Measurements from ENCODE around the gene COPZ2.
A peak's percentile ranks its signal among the peaks of the same experiment; 100 is the strongest.
"Not testable (repeated sequence)": the region's sequence is repeated elsewhere in the genome, so short reads cannot be mapped to it uniquely, and the experiment has no call there.

COPZ2 gene, protein sequence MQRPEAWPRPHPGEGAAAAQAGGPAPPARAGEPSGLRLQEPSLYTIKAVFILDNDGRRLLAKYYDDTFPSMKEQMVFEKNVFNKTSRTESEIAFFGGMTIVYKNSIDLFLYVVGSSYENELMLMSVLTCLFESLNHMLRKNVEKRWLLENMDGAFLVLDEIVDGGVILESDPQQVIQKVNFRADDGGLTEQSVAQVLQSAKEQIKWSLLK

DNA sequence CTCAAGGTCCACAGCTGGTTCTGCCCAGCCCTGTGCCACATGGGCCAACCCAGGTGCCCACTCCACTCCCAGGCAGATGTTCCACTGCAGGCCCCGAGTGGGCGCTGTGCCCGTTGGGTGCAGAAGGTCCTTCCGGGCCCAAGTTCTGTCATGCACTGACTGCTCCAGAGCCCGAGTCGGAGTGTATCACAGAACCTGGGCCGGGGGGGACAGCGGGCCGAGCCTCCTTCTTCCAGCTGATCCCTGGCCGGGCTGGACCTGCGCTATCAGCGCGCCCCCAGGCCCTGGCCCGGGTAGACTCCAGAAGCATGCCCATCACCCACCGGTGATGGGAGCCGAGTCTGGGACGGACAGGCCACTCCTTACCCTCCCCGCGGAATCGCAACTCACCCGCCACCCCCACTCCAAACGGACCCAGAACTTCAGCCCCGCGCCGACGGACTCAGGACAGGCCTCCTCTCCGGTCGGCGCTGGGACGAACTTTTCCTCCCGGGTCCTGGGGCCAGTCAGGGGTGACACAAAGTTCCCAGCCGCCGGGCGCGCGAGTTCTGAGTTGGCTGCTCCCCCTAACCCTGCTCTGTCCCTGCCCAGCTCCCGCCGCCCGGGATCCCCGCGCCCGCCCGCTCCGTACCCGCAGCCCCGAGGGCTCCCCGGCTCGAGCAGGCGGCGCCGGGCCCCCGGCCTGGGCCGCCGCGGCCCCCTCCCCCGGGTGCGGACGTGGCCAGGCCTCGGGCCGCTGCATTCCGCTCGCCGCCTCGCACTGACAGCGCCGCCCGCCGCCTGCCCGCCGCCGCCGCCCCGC lies at the start of gene COPZ2:
COPZ2 (minus strand) TSS at position 762 of the 802 bp plus-strand sequence; CDS start at position 742, 20 bp downstream.
- peak; percentile 75 for DNase-seq (ENCODE audit: low read depth)

DNA sequence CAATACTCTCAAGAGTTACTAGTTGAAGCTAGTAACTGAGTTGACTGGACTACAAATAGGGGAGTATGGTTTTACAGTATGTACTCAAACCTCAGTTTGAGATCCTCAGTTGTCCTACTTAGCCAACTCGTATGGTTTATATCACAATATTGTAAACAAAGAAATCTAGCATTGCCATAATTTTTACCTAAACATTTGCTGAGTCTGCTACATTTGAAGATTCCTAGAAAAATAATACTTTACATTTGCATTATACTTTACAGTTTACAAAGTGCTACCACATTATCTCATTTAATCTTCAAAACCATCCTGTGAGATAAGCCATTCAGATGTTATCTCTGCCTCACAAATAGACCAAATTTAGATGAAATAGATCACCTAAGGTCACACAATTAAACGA lies 47.3 kb upstream of the COPZ2 start:
- DNase-seq (ENCODE audit: low read depth) = no peak

DNA sequence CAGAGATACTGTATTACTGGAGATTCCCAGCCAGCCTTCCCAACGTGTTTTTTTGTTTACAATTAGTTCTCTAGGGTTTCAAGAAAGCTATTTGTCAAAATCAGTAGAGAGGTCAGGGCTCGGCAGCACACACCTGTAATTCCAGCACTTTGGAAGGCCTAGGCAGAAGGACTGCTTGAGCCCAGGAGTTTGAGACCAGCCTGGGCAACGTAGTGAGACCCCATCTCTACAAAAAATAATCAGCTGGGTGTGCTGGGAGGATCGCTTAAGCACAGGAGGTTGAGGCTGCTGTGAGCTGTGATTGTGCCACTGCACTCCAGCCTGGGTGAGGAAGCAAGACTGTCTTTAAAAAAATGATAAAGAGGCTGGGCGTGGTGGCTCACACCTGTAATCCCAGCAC lies 44.3 kb upstream of the COPZ2 start:
- DNase-seq (ENCODE audit: low read depth) = no peak

DNA sequence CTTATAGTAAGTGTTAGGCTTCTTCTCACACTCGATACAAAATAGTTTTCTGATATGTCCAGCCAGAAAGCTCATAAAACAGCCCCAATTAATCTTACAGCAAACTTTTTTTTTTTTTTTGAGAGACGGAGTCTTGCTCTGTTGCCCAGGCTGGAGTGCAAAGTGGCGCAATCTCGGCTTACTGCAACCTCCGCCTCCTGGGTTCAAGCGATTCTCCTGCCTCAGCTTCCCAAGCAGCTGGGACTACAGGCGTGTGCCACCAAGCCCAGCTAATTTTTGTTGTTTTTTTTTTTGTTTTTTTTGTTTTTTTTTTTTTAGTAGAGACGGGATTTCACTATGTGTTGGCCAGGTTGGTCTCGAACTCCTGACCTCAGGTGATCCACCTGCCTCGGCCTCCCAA lies 39.6 kb upstream of the COPZ2 start:
- DNase-seq (ENCODE audit: low read depth) = not testable (repeated sequence)

DNA sequence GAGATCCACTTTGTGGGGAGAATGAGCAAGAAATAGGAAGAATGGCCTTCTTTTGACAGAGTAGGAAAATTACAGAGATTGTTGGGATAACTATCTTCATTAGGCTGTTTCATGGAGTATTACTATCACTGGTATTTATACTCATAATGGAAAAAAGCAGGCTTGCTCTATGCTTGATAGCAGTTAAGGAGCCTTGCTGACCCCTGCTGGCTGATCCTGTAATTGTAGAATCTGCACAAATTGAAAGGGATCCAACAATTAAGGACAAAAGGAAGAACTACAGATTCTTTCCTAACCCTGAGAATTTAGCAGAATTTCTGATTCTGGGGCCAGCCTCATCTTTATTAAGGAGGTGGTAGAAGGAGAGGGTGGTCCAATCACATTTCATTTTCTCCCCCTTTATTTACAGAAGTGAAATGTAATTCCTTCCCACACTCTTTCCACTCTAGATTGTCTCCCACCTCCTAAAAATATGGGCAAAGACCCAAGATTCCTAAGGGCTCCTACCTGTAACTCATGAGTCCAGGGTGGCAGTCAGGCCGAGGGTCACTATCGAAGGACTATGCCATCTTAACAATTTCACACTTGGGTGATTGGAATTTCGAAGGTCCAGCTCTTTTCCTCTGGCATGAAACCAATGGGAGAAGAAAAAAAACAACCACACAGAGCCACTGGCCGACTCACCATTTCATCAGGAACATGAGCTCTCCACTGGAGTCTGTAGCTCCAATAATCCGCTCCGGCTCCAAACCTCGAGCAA lies 36.9 kb upstream of the COPZ2 start:
- DNase-seq (ENCODE audit: low read depth) = peak; percentile 83

DNA sequence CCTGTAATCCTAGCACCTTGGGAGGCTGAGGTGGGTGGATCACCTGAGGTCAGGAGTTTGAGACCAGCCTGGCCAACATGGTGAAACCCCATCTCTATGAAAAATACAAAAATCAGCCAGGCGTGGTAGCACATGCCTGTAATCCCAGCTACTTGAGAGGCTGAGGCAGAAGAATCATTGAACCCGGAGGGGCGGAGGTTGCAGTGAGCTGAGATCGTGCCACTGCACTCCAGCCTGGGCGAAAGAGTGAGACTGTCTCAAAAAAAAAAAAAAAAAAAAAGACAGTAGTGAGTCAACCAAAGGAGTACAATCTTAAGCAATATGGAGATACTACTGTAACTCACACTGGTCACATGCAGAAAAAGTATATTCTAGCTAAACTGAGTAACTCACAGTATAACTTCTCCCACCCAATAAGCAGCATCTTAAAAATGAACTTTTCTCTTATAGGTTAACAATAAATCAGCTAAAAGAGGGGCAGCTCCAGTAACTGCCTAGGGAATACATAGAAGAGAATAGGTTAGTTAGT lies 36.0 kb upstream of the COPZ2 start:
- not testable (repeated sequence) for DNase-seq (ENCODE audit: low read depth)

DNA sequence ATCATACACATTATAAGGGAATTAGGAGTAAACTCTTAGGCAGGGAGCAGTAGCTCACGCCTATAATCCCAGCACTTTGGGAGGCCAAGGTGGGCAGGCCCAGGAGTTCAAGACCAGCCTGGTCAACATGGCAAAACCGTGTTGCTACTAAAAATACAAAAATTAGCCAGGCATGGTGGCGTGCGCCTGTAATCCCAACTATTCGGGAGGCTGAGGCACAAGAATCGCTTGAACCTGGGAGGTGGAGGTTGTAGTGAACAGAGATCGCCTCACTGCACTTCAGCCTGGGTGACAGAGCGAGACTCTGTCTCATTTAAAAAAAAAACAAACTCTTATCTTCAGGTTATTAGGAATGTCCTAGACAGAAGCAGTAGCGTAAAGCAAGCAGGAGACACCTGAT lies 35.2 kb upstream of the COPZ2 start:
- not testable (repeated sequence) for DNase-seq (ENCODE audit: low read depth)

DNA sequence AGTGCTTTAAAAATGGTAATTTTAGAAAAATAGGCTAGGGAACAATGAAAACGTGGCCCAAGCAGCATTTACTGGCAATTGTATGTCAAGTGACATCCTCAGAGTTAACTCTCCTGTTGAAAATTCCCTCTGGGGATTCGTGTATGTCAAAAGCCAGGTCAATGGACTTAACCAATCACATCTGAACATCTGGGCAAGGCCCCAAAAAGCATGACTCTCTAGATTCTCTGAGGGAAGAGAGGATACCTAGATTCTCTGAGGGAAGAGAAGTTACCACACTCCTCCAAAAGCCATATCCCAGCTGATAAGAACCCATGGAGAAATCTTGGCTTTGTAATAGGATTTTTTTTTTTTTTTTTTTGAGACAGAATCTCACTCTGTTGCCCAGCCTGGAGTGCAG lies 34.1 kb upstream of the COPZ2 start:
- DNase-seq (ENCODE audit: low read depth) = no peak

DNA sequence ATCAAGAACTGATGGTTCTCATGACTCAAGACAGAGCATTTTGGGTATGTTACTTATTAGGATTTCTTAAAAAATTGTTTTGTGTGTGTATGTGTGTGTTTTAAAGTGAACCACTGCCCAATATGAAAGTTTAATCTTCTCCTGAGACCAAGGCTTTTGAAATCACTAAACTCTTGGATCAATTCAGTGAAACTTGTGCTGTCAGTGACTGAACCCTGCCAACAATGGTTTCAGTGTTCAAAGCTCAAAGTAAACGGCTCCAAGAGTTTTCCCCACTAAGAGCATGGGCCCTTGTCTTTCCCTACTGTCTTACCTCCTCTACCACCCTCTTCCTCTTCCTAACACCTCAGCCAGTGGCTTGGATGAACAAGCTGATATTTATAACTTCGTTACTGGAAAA lies 32.6 kb upstream of the COPZ2 start:
- no peak for DNase-seq (ENCODE audit: low read depth)

DNA sequence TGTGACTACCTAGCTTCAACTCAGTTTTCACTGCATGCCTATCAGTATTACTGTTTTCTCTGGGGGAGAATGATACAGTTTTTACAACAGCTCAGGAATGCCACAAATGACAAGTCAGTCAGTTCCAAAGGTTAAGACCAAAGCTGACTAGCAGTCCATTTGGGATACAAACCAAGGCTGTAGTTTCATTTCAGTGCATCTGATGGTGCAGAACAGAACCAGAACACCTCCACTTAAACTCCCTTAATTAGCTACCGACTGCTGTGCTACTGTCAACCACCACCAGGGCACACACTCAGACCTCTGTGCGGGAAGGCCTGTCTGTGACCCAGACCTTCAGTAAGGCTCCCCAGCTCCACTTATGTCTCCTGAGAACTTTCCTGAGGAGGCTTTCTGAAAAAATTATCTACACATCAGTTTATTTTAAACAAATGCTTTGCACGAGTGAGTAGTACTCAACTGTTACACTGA lies 30.9 kb upstream of the COPZ2 start:
- peak; percentile 83 for DNase-seq (ENCODE audit: low read depth)

DNA sequence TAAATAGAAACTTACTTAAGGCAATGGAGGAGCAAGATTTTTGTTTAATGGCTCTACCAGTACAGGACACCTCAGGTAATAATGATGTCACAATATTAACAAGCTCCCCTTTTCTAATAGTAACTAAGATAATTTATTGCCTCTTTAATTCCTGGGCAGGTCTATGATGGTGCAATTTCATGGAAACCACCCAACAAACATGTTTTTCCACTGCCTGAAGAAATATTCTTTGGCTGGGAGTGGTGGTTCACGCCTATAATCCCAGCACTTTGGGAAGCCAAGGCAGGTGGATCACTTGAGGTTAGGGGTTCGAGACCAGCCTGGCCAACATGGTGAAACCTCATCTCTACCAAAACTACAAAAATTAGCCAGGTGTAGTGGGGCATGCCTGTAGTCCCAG lies 30.2 kb upstream of the COPZ2 start:
- peak; percentile 38 for DNase-seq (ENCODE audit: low read depth)

DNA sequence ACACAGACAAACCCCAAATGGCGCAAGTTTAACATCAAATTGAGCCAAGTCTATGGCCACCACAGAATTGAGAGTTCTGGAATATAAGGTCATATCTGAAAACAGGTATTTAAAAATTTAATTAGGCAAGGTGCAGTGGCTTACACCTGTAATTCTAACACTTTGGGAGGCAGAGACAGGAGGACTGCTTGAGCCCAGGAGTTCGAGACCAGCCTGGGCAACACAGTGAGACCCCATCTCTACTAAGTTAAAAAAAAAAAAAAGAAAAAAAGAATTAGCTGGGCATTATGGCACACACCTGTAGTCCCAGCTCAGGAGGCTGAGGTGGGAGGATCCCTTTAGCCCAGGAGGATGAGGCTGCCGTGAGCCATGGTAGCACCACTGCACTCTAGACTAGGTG lies 29.6 kb upstream of the COPZ2 start:
- no peak for DNase-seq (ENCODE audit: low read depth)

DNA sequence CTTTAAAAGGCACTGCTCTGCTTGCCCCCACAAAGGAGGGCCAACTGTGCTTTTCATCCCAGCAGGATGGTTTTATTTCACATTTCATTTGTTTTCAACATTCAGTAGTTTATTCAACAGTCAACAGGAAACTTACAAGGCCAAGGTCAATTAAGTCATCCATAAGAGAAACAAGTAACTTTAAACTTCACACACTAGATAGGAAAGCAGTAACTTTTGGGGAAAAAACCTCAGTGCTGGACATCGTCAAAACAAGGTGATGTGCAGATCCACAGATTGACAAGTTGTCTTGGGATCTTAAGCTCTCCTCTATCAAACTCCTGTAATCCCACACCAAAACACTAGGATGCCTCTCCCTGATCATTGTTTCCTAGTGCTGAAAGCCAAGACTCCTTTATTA lies 29.1 kb upstream of the COPZ2 start:
- no peak for DNase-seq (ENCODE audit: low read depth)

DNA sequence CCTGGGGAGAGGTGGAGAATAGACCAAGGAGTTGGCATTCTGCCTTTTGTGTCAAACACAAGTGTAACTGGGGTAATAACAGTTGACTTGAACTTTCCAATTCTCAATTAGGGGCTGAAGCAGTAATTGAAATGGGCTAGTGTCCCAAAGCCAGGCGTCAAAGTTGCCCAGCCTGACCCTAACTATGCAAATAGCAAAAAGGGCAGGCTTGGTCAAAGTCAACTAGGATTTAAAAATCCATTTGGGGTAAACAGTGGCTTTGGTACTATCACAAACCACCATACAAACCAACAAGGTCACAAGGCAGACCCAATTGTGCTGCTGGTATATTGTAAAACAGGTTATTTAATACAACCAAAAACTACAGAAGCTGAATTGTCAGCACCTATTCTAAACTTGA lies 28.6 kb upstream of the COPZ2 start:
- DNase-seq (ENCODE audit: low read depth) = no peak

DNA sequence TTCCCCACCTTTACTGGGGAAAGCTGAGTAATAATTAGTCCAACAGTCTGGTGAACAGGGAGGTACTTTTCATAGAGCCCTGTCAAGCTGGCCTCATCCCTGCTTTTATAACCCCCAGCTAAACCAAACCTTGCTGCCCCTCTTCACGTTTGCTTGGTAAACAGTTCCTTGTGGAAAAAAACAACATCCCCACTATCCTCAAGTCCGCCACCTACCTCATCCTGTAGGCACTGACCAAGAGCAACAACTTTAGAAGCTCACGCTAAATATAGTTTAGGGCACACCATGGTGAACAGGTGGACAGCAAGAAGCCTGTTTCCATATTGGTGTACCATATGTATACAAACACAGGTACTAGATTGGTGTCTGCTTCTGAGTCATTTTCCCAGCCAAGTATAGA lies 27.0 kb upstream of the COPZ2 start:
- DNase-seq (ENCODE audit: low read depth) = no peak

DNA sequence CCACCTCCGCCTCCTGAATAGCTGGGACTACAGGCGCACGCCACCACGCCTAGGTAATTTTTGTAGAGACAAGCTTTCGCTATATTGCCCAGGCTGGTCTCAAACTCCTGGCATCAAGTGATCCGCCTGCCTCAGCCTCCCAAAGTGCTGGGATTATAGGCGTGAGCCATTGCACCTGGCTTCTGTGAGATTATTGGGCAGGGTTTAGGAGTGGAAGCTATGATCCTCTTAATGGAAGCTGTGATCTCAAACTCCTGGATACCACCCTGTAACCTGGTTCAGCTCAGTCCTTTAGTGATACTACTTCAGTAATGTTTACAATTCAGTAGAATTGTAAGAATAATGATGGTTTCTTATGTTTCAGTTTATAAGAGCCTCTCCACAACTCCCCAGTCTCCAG lies 24.7 kb upstream of the COPZ2 start:
- no peak for DNase-seq (ENCODE audit: low read depth)

DNA sequence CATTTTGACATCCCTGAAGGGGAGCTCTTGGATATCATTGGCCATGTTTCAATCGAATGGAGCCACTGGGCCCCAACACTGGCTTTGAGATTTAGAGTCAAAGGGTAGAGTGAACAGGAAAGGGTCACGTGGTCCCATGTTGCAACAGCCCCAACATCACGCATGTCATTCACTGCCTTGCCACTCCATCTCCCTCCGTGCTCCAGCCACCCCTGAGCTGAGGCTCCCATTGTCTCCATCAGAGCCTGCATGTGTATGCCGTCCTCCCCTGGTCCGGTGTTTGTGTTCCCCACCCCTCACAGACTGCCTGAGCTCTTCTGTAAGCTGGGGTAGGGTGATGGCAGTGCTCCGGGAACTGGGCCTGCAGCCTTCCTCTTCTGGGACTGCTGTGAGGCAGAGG lies 22.7 kb upstream of the COPZ2 start:
- no peak for DNase-seq (ENCODE audit: low read depth)

DNA sequence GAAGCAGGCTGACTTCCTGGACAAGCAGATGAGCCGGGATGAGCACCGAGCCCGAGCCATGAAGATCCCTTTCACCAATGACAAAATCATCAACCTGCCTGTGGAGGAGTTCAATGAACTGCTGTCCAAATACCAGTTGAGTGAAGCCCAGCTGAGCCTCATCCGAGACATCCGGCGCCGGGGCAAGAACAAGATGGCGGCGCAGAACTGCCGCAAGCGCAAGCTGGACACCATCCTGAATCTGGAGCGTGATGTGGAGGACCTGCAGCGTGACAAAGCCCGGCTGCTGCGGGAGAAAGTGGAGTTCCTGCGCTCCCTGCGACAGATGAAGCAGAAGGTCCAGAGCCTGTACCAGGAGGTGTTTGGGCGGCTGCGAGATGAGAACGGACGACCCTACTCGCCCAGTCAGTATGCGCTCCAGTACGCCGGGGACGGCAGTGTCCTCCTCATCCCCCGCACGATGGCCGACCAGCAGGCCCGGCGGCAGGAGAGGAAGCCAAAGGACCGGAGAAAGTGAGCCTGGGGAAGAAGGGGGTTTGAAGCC lies 21.6 kb upstream of the COPZ2 start:
- DNase-seq (ENCODE audit: low read depth) = no peak

DNA sequence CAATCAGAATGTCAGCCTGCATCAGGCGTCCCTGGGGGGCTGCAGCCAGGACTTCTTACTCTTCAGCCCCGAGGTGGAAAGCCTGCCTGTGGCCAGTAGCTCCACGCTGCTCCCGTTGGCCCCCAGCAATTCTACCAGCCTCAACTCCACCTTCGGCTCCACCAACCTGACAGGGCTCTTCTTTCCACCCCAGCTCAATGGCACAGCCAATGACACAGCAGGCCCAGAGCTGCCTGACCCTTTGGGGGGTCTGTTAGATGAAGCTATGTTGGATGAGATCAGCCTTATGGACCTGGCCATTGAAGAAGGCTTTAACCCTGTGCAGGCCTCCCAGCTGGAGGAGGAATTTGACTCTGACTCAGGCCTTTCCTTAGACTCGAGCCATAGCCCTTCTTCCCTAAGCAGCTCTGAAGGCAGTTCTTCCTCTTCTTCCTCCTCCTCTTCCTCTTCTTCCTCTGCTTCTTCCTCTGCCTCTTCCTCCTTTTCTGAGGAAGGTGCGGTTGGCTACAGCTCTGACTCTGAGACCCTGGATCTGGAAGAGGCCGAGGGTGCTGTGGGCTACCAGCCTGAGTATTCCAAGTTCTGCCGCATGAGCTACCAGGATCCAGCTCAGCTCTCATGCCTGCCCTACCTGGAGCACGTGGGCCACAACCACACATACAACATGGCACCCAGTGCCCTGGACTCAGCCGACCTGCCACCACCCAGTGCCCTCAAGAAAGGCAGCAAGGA lies 21.0 kb upstream of the COPZ2 start:
- no peak for DNase-seq (ENCODE audit: low read depth)

DNA sequence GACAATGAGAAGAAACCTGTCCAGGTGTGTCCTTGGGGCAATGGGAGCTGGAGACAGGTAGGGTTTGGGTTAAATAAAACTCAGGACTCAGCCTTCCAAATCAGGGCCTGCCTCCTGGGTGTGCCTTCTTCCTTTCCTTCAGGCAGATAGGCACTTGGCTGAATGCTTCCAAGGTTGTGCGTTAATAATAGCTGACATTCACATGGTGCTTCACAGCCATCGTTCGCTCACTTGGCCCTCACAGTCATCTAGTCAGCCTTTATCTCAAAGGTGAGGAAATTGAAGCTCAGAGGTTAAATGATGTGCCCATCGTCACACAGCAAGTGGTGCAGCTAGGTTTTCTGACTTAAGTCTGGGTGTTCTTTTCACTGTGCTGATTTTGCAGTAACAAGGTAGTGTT lies 20.0 kb upstream of the COPZ2 start:
- no peak for DNase-seq (ENCODE audit: low read depth)

DNA sequence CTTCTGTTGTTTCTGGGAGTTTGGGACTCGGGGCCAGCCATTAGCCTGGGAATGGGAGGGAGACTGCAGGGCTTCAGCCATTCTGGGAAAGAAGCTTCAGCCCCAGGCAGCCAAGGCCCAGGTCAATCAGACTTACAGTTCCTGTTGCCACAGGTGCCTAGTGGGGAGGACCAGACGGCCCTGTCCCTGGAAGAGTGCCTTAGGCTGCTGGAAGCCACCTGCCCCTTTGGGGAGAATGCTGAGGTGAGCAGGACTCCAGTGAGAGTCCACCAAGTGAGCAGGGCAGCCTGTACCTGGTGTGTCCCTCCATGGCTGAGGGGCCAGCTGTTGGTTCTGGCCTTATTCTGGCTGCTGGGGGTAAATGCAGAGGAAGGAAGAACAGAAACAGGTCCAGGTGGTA lies 19.3 kb upstream of the COPZ2 start:
- no peak for DNase-seq (ENCODE audit: low read depth)

DNA sequence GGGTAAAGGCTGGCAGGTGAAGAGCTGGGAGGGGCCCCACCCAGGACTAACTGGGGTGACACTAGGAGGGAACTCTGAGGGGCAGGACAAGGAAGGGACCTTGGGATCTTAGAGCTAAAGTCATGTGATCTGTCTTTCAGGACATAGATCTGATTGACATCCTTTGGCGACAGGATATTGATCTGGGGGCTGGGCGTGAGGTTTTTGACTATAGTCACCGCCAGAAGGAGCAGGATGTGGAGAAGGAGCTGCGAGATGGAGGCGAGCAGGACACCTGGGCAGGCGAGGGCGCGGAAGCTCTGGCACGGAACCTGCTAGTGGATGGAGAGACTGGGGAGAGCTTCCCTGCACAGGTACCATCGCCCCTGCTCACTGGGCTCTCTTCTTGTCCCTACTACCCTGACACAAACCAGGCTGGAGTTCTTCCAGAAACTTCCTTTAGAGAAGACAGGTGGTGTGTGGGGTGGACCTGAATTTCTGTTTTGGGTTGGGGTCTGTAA lies 18.7 kb upstream of the COPZ2 start:
- DNase-seq (ENCODE audit: low read depth) = no peak
